HCT116 (cell line): ENCODE measurements around the gene UBE2D3. TPM values are rescaled to one million over a fixed set of nuclear protein-coding genes. Genes with fewer than 3 reads are reported as not detected.

Experiments used
- ATAC-seq: fragments of 200-7000 bp; cut with Tn5 transposase; 2 replicates; pipeline ENCODE4 v1.9.1; 2020; ENCODE audit warnings: mild to moderate bottlenecking, moderate library complexity
- BruUV-seq: library from RNA; stranded (reverse); fragments of 400-500 nt; replicated peaks from 2 replicates; lab custom pipeline; 2021; lab: Mats Ljungman, UMichigan
- CTCF ChIA-PET: fragments of 300-600 bp; sonication (Branson Sonifier 250); formaldehyde crosslinking; loops from one replicate; lab custom pipeline; 2021; ENCODE audit warnings: antibody characterized with exemption; lab: Charles Lee
- POLR2A ChIA-PET: fragments of 300-600, 350-600 bp; sonication (Branson Sonifier 250); formaldehyde crosslinking; loops from one replicate; lab custom pipeline; 2021; ENCODE audit warnings: antibody characterized with exemption; lab: Charles Lee
- RAD21 ChIA-PET, 2 experiments: fragments of 300-600 bp; sonication (Branson Sonifier 250); formaldehyde crosslinking; loops; one replicate each; lab custom pipeline; 2023; ENCODE audit warnings: low total read pairs in 2 of 2; ENCODE audit not compliant: uncharacterized antibody in 2 of 2, unreplicated experiment in 2 of 2, low non-redundant PET in 1 of 2; lab: Charles Lee
- DNase-seq: peaks from one replicate; pipeline ENCODE4 v3.0.0-alpha.2; 2010; ENCODE audit warnings: low read depth, low spot score
- H2AFZ ChIP-seq: fragments of 200-600 bp; shearing (Covaris generic), sonication (generic); 2 replicates; pipeline ENCODE4 v1.6.1; 2017; ENCODE audit warnings: low read depth, mixed run types, mixed read lengths, antibody characterized with exemption, low read length; ENCODE audit not compliant: poor library complexity, severe bottlenecking
- H3K27ac ChIP-seq: 2 replicates; pipeline ENCODE4 v1.5.1; 2012; ENCODE audit warnings: low read depth, low read length
- H3K27me3 ChIP-seq: fragments of 200-600 bp; sonication (generic); 2 replicates; pipeline ENCODE4 v1.6.1; 2016; ENCODE audit warnings: mixed run types, low read length, mixed read lengths; ENCODE audit not compliant: insufficient read depth
- H3K36me3 ChIP-seq, 2 experiments: fragments of 200-500 bp in 1 of 2; fragments of 200-600 bp in 1 of 2; sonication (Bioruptor generic) in 1 of 2; sonication (generic) in 1 of 2; 2 replicates each; pipeline versions ENCODE4 v1.5.1 to v1.6.1; 2014 to 2016; ENCODE audit warnings: low read length in 2 of 2, inconsistent platforms in 1 of 2, mixed read lengths in 1 of 2, mixed run types in 1 of 2; ENCODE audit not compliant: insufficient read depth in 2 of 2, control insufficient read depth in 1 of 2
- H3K4me1 ChIP-seq, 2 experiments: fragments of 200-600 bp in 1 of 2; sonication (generic) in 1 of 2; 2 replicates each; pipeline versions ENCODE4 v1.5.1 to v1.6.1; 2012 to 2017; ENCODE audit warnings: low read length in 2 of 2, inconsistent platforms in 1 of 2, mild to moderate bottlenecking in 1 of 2, mixed read lengths in 1 of 2, mixed run types in 1 of 2, moderate library complexity in 1 of 2; ENCODE audit not compliant: insufficient read depth in 2 of 2, control insufficient read depth in 1 of 2
- H3K4me2 ChIP-seq: fragments of 200-600 bp; sonication (generic); 2 replicates; pipeline ENCODE4 v1.6.1; 2017; ENCODE audit warnings: mixed run types, low read length, mixed read lengths
- H3K4me3 ChIP-seq, 2 experiments: fragments of 200-600 bp in 1 of 2; sonication (generic) in 1 of 2; replicated peaks in 1 of 2; 2 replicates each; pipeline ENCODE4 v1.5.1; 2011 to 2016; ENCODE audit warnings: low read length in 2 of 2, control low read depth in 1 of 2, low read depth in 1 of 2, mild to moderate bottlenecking in 1 of 2, mixed read lengths in 1 of 2, mixed run types in 1 of 2
- H3K79me2 ChIP-seq: fragments of 200-600 bp; sonication (generic); 2 replicates; pipeline ENCODE4 v1.6.1; 2017; ENCODE audit warnings: mild to moderate bottlenecking, mixed run types, low read length, moderate library complexity, mixed read lengths; ENCODE audit not compliant: insufficient read depth
- H3K9ac ChIP-seq: fragments of 200-600 bp; sonication (generic); 2 replicates; pipeline ENCODE4 v1.6.1; 2016; ENCODE audit warnings: low read length, mixed read lengths
- H3K9me2 ChIP-seq: fragments of 200-600 bp; sonication (generic), shearing (Covaris generic); 2 replicates; pipeline ENCODE4 v1.6.1; 2017; ENCODE audit warnings: mixed run types, mild to moderate bottlenecking, moderate library complexity; ENCODE audit not compliant: insufficient read depth
- H3K9me3 ChIP-seq, 2 experiments: fragments of 200-500 bp in 1 of 2; fragments of 200-600 bp in 1 of 2; sonication (Bioruptor generic) in 1 of 2; sonication (generic) in 1 of 2; 2 replicates each; pipeline ENCODE4 v1.6.1; 2014 to 2017; ENCODE audit warnings: low read length in 2 of 2, mixed read lengths in 2 of 2, inconsistent platforms in 1 of 2, low read depth in 1 of 2, mild to moderate bottlenecking in 1 of 2, mixed run types in 1 of 2, moderate library complexity in 1 of 2; ENCODE audit not compliant: control insufficient read depth in 1 of 2, insufficient read depth in 1 of 2
- H4K20me1 ChIP-seq: fragments of 200-600 bp; sonication (generic), shearing (Covaris generic); 2 replicates; pipeline ENCODE4 v1.6.1; 2017; ENCODE audit warnings: mixed run types, mild to moderate bottlenecking, moderate library complexity; ENCODE audit not compliant: insufficient read depth
- ATF3 ChIP-seq: IDR thresholded peaks from 2 replicates; pipeline ENCODE4 v1.6.1; 2012
- CEBPB ChIP-seq: IDR thresholded peaks from 2 replicates; pipeline ENCODE4 v1.6.1; 2012; ENCODE audit warnings: low read depth
- CTCF ChIP-seq, 3 experiments: fragments of 200-600 bp in 1 of 3; sonication (generic) in 1 of 3; IDR thresholded peaks in 2 of 3; conservative IDR thresholded peaks in 1 of 3; 2 replicates each; pipeline ENCODE4 v1.5.1; 2012 to 2017; ENCODE audit warnings: low read depth in 2 of 3, low read length in 2 of 3, antibody characterized with exemption in 1 of 3, borderline replicate concordance in 1 of 3, control low read depth in 1 of 3, mild to moderate bottlenecking in 1 of 3, mixed read lengths in 1 of 3, mixed run types in 1 of 3, moderate library complexity in 1 of 3; ENCODE audit not compliant: insufficient read depth in 1 of 3
- MAX ChIP-seq: IDR thresholded peaks from 2 replicates; pipeline ENCODE4 v1.6.1; 2012
- RAD21 ChIP-seq: IDR thresholded peaks from 2 replicates; pipeline ENCODE4 v1.6.1; 2012; ENCODE audit warnings: low read depth, mild to moderate bottlenecking
- SP1 ChIP-seq: IDR thresholded peaks from 2 replicates; pipeline ENCODE4 v1.6.1; 2012; ENCODE audit warnings: low read depth
- SRF ChIP-seq: IDR thresholded peaks from 2 replicates; pipeline ENCODE4 v1.6.1; 2012; ENCODE audit warnings: low read depth
- YY1 ChIP-seq: IDR thresholded peaks from 2 replicates; pipeline ENCODE4 v1.6.1; 2011; ENCODE audit warnings: low read length, low read depth, moderate library complexity, mild to moderate bottlenecking; ENCODE audit not compliant: insufficient replicate concordance; ENCODE audit errors: extremely low read depth
- intact Hi-C: fragments of 100-400 bp; cut with micrococcal nuclease; formaldehyde crosslinking; loops from 2 replicates; pipeline ENCODE4 v1.10.0; 2022
- total RNA-seq: library from RNA; stranded (reverse); gene quantifications from one replicate; pipeline ENCODE4 v1.2.1, GENCODE V29; 2021; ENCODE audit not compliant: unreplicated experiment

The UBE2D3 gene
- total RNA-seq, 1 experiment from 2014 or later: 302 TPM

- DNase-seq (no peak), ATAC-seq (no peak)
- Histone ChIP-seq H2AFZ (no peak overlapping the region), H3K79me2 (peaks cover 90% of the 10 kb centered on the region), H3K4me1 (peaks cover 5 to 28% of the 10 kb centered on the region in 2 experiments; a peak in 3 of 4 replicates), H3K9me3 (peaks cover 0 to under 1% of the 10 kb centered on the region in 2 experiments; a peak in 1 of 4 replicates), H3K9ac (no peak overlapping the region)
- RAD21 ChIA-PET: no interaction called here
- TF ChIP-seq RAD21 (no peak), CEBPB (no peak), ATF3 (no peak), SP1 (no peak), MAX (no peak), CTCF (IDR thresholded peaks at IDR 0.05 in 2 of 3, conservative IDR thresholded peaks at IDR 0.05 in 1 of 3; ENCODE audit: borderline replicate concordance in 1 of 3, insufficient read depth in 1 of 3, low read depth in 2 of 3, low read length in 2 of 3) (no peak), SRF (no peak), YY1 (no peak)
- TF ChIP-seq, all 23 proteins: peak for 0
- intact Hi-C loops: no loop called here
- no peak overlapping the region for H3K4me2 ChIP-seq
- H4K20me1 ChIP-seq: no peaks in the 10 kb centered on the region
- peaks cover 0 to 14% of the 10 kb centered on the region in 2 experiments; a peak in 3 of 4 replicates for H3K36me3 ChIP-seq
- POLR2A ChIA-PET: no interaction called here
- BruUV-seq: no TSS peak
- CTCF ChIA-PET: no interaction called here
- H3K27ac ChIP-seq: no peak overlapping the region
- H3K27me3 ChIP-seq: no peaks in the 10 kb centered on the region
- no peaks in the 10 kb centered on the region for H3K9me2 ChIP-seq
- no peak overlapping the region for H3K4me3 ChIP-seq
These were observed 44.4 kb upstream of the UBE2D3 start for GRCh38 chr4:102871772-102872171.
